ENCODE results near the gene NIM1K.
"Not testable (repeated sequence)": the region's sequence is repeated elsewhere in the genome, so short reads cannot be mapped to it uniquely, and the experiment has no call there.

NIM1K gene

GRCh38 chr5:43302481-43302880 is 110.5 kb downstream of the NIM1K start:
- H3K27me3 Mint-ChIP-seq = no peaks in the 10 kb centered on the region
- H3K9me3 Mint-ChIP-seq = no peaks in the 10 kb centered on the region
- no peak for ATAC-seq (replicated peaks; ENCODE audit: extremely low read depth, poor library complexity, severe bottlenecking)
- no peak overlapping the region for H3K4me3 Mint-ChIP-seq
- no peak for DNase-seq (ENCODE audit: low spot score in 2 of 2)
- peaks cover 43% of the 10 kb centered on the region for H3K4me1 Mint-ChIP-seq
- peak overlapping the region; percentile 16 for H3K27ac Mint-ChIP-seq (ENCODE audit: low read depth)
- H3K36me3 Mint-ChIP-seq (ENCODE audit: insufficient read depth) = peaks cover 15% of the 10 kb centered on the region

GRCh38 chr5:43303242-43303641 is 111.2 kb downstream of the NIM1K start:
- ATAC-seq (replicated peaks; ENCODE audit: extremely low read depth, poor library complexity, severe bottlenecking) (no peak), DNase-seq (ENCODE audit: low spot score in 2 of 2) (no peak)
- Mint-ChIP-seq H3K27ac (ENCODE audit: low read depth) (no peak overlapping the region), H3K9me3 (no peaks in the 10 kb centered on the region), H3K27me3 (no peaks in the 10 kb centered on the region), H3K4me3 (no peak overlapping the region), H3K36me3 (ENCODE audit: insufficient read depth) (peaks cover 9% of the 10 kb centered on the region), H3K4me1 (peaks cover 43% of the 10 kb centered on the region)

- Mint-ChIP-seq H3K27me3 (no peaks in the 10 kb centered on the region), H3K4me3 (peak overlapping the region; percentile 37), H3K27ac (ENCODE audit: low read depth) (no peak overlapping the region), H3K36me3 (ENCODE audit: insufficient read depth) (peaks cover 1% of the 10 kb centered on the region), H3K9me3 (no peaks in the 10 kb centered on the region), H3K4me1 (peaks cover 49% of the 10 kb centered on the region)
- no peak for DNase-seq (ENCODE audit: low spot score in 2 of 2)
- ATAC-seq (replicated peaks; ENCODE audit: extremely low read depth, poor library complexity, severe bottlenecking) = no peak
Measured at GRCh38 chr5:43304525-43304924, 112.5 kb downstream of the NIM1K start.

GRCh38 chr5:43305948-43306565 is 114.0 kb downstream of the NIM1K start:
- ATAC-seq (replicated peaks; ENCODE audit: extremely low read depth, poor library complexity, severe bottlenecking) (peak; percentile 68), DNase-seq (ENCODE audit: low spot score in 2 of 2) (no peak)
- Mint-ChIP-seq H3K27ac (ENCODE audit: low read depth) (no peak overlapping the region), H3K9me3 (no peaks in the 10 kb centered on the region), H3K4me3 (no peak overlapping the region), H3K4me1 (peaks cover 45% of the 10 kb centered on the region), H3K27me3 (no peaks in the 10 kb centered on the region), H3K36me3 (ENCODE audit: insufficient read depth) (peaks cover 1% of the 10 kb centered on the region)

- H3K9me3 Mint-ChIP-seq; H3K4me3 Mint-ChIP-seq; H3K36me3 Mint-ChIP-seq (ENCODE audit: insufficient read depth); ATAC-seq (replicated peaks; ENCODE audit: extremely low read depth, poor library complexity, severe bottlenecking); DNase-seq (ENCODE audit: low spot score in 2 of 2); H3K27me3 Mint-ChIP-seq: not testable (repeated sequence)
- H3K27ac Mint-ChIP-seq (ENCODE audit: low read depth) = peak overlapping the region; percentile 19
- peaks cover 39% of the 10 kb centered on the region for H3K4me1 Mint-ChIP-seq
Measured at GRCh38 chr5:43306954-43307353, 114.9 kb downstream of the NIM1K start.

- Mint-ChIP-seq H3K4me3 (no peak overlapping the region), H3K27me3 (no peaks in the 10 kb centered on the region), H3K9me3 (no peaks in the 10 kb centered on the region), H3K27ac (ENCODE audit: low read depth) (no peak overlapping the region), H3K4me1 (peaks cover 42% of the 10 kb centered on the region), H3K36me3 (ENCODE audit: insufficient read depth) (peaks cover 15% of the 10 kb centered on the region)
- ATAC-seq (replicated peaks; ENCODE audit: extremely low read depth, poor library complexity, severe bottlenecking) (no peak), DNase-seq (ENCODE audit: low spot score in 2 of 2) (no peak)
Measured at GRCh38 chr5:43309122-43309521, 117.1 kb downstream of the NIM1K start.

- no peak for ATAC-seq (replicated peaks; ENCODE audit: extremely low read depth, poor library complexity, severe bottlenecking)
- Mint-ChIP-seq H3K4me3 (no peak overlapping the region), H3K4me1 (peaks cover 37% of the 10 kb centered on the region), H3K27me3 (peaks cover 5% of the 10 kb centered on the region), H3K27ac (ENCODE audit: low read depth) (no peak overlapping the region), H3K36me3 (ENCODE audit: insufficient read depth) (peaks cover 15% of the 10 kb centered on the region), H3K9me3 (no peaks in the 10 kb centered on the region)
- DNase-seq (ENCODE audit: low spot score in 2 of 2) = no peak
Measured at GRCh38 chr5:43309637-43310036, 117.6 kb downstream of the NIM1K start.

GRCh38 chr5:43312076-43312661 is 120.1 kb downstream of the NIM1K start:
- DNase-seq (ENCODE audit: low spot score in 2 of 2) = no peak
- H3K27me3 Mint-ChIP-seq = peaks cover 9% of the 10 kb centered on the region
- H3K9me3 Mint-ChIP-seq = no peaks in the 10 kb centered on the region
- H3K4me1 Mint-ChIP-seq = peaks cover 30% of the 10 kb centered on the region
- H3K27ac Mint-ChIP-seq (ENCODE audit: low read depth) = peak overlapping the region; percentile 95
- H3K36me3 Mint-ChIP-seq (ENCODE audit: insufficient read depth) = peaks cover 15% of the 10 kb centered on the region
- ATAC-seq (replicated peaks; ENCODE audit: extremely low read depth, poor library complexity, severe bottlenecking) = no peak
- H3K4me3 Mint-ChIP-seq = peak overlapping the region; percentile 90

GRCh38 chr5:43312699-43313034 is 120.6 kb downstream of the NIM1K start:
- ATAC-seq (replicated peaks; ENCODE audit: extremely low read depth, poor library complexity, severe bottlenecking) (peak; percentile 22), DNase-seq (ENCODE audit: low spot score in 2 of 2) (no peak)
- H3K27me3 Mint-ChIP-seq = peaks cover 9% of the 10 kb centered on the region
- peak overlapping the region; percentile 90 for H3K4me3 Mint-ChIP-seq
- H3K9me3 Mint-ChIP-seq = no peaks in the 10 kb centered on the region
- H3K36me3 Mint-ChIP-seq (ENCODE audit: insufficient read depth) = peaks cover 15% of the 10 kb centered on the region
- H3K27ac Mint-ChIP-seq (ENCODE audit: low read depth) = peak overlapping the region; percentile 95
- peaks cover 30% of the 10 kb centered on the region for H3K4me1 Mint-ChIP-seq

- H3K27me3 Mint-ChIP-seq = peaks cover 9% of the 10 kb centered on the region
- DNase-seq (ENCODE audit: low spot score in 2 of 2) = peak; percentile 96 to 99
- peak within 1 kb of the TSS; percentile 90 for H3K4me3 Mint-ChIP-seq
Measured at GRCh38 chr5:43313035-43313853, 121.2 kb downstream of the NIM1K start, which contains the start of gene HMGCS1. HMGCS1 (minus strand) TSS chr5:43313412; CDS start chr5:43298965, 14,447 bp downstream.

GRCh38 chr5:43313854-43314457 is 121.9 kb downstream of the NIM1K start:
- ATAC-seq (replicated peaks; ENCODE audit: extremely low read depth, poor library complexity, severe bottlenecking) (no peak), DNase-seq (ENCODE audit: low spot score in 2 of 2) (no peak)
- H3K9me3 Mint-ChIP-seq = no peaks in the 10 kb centered on the region
- peak overlapping the region; percentile 90 for H3K4me3 Mint-ChIP-seq
- H3K27me3 Mint-ChIP-seq = peaks cover 9% of the 10 kb centered on the region
- H3K27ac Mint-ChIP-seq (ENCODE audit: low read depth) = peak overlapping the region; percentile 95
- H3K4me1 Mint-ChIP-seq = peaks cover 30% of the 10 kb centered on the region
- peaks cover 14% of the 10 kb centered on the region for H3K36me3 Mint-ChIP-seq (ENCODE audit: insufficient read depth)

More at GRCh38 chr5:43313035-43313853, 121.2 kb downstream of the NIM1K start, which contains the start of gene HMGCS1:
- Mint-ChIP-seq H3K36me3 (ENCODE audit: insufficient read depth) (peaks cover 15% of the 10 kb centered on the region), H3K27ac (ENCODE audit: low read depth) (peak within 1 kb of the TSS; percentile 95), H3K4me1 (peaks cover 30% of the 10 kb centered on the region), H3K9me3 (no peaks in the 10 kb centered on the region)
- ATAC-seq (replicated peaks; ENCODE audit: extremely low read depth, poor library complexity, severe bottlenecking) = peak; percentile 88

GRCh38 chr5:43314724-43315123 is 122.7 kb downstream of the NIM1K start:
- ATAC-seq (replicated peaks; ENCODE audit: extremely low read depth, poor library complexity, severe bottlenecking) (no peak), DNase-seq (ENCODE audit: low spot score in 2 of 2) (no peak)
- Mint-ChIP-seq H3K4me3 (no peak overlapping the region), H3K27ac (ENCODE audit: low read depth) (no peak overlapping the region), H3K4me1 (peaks cover 23% of the 10 kb centered on the region), H3K9me3 (no peaks in the 10 kb centered on the region), H3K27me3 (peaks cover 9% of the 10 kb centered on the region), H3K36me3 (ENCODE audit: insufficient read depth) (peaks cover 14% of the 10 kb centered on the region)

All from central memory CD8-positive, alpha-beta T cell (primary cell).